Muscle layer of colon (tissue), 2 donors: ENCODE measurements around the gene ANKS3.
"Not testable (repeated sequence)": the region's sequence is repeated elsewhere in the genome, so short reads cannot be mapped to it uniquely, and the experiment has no call there.

Experiments used
- H3K27ac ChIP-seq: one replicate; pipeline ENCODE4 v1.7.0; 2013; ENCODE audit warnings: low read depth, mild to moderate bottlenecking, low read length, moderate library complexity
- H3K27me3 ChIP-seq, 2 donors: one replicate each; pipeline ENCODE4 v1.7.0; 2013; ENCODE audit warnings: low read length in 2 of 2, mild to moderate bottlenecking in 2 of 2; ENCODE audit not compliant: insufficient read depth in 2 of 2, control insufficient read depth in 1 of 2
- H3K36me3 ChIP-seq: one replicate; pipeline ENCODE4 v1.7.0; 2013; ENCODE audit warnings: mild to moderate bottlenecking, low read length; ENCODE audit not compliant: insufficient read depth
- H3K4me1 ChIP-seq: one replicate; pipeline ENCODE4 v1.7.0; 2013; ENCODE audit warnings: mild to moderate bottlenecking, low read length; ENCODE audit not compliant: insufficient read depth
- H3K4me3 ChIP-seq, 2 donors: one replicate each; pipeline ENCODE4 v1.7.0; 2013; ENCODE audit warnings: low read length in 2 of 2, low read depth in 1 of 2, mild to moderate bottlenecking in 1 of 2, moderate library complexity in 1 of 2
- H3K9ac ChIP-seq: one replicate; pipeline ENCODE4 v1.7.0; 2013; ENCODE audit warnings: low read length
- H3K9me3 ChIP-seq: one replicate; pipeline ENCODE4 v1.7.0; 2013; ENCODE audit warnings: mild to moderate bottlenecking, low read length
- donor health status: abdominal sarcoma.
- donor health status: Adenocarcinoma of cecum.

Gene ANKS3

DNA sequence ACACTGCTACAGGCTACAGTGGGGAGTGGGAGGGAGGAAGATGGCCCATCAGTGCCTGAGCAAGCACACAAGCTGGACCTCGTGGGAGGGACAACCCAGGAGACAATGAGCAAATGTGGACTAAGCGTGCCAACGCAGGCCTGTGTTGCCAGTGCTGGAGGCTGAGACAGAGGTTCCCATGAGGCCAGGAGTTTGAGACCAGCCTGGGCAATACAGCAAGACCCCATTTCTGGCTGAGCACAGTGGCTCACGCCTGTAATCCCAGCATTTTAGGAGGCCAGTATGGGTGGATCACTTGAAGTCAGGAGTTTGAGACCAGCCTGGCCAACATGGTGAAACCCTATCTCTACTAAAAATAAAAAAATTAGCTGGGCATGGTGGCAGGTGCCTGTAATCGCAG lies 4.3 kb upstream of the ANKS3 start:
- not testable (repeated sequence) for H3K4me3 ChIP-seq, H3K27me3 ChIP-seq, H3K9me3 ChIP-seq, H3K27ac ChIP-seq, H3K36me3 ChIP-seq, H3K4me1 ChIP-seq, H3K9ac ChIP-seq

DNA sequence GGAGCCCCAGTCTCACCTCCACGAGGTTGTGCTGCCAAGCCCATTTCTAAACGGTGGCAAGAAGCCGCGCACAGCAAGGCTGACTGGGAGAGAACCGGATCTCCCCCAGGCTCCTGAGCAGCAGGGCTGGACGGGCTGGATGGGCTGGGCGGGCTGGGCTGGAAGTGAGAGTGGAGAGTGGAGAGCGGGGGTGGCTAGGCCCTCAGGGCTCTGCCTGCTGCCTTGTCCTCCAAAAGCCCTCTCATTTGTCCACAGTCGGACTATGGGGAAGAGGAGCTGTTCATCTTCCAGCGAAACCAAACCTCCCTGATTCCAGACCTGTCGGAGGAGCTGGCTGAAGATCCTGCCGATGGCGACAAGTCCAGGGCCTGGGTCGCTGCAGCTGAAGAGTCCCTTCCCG lies 3.5 kb upstream of the ANKS3 start:
- H3K4me3 ChIP-seq: no peak overlapping the region
- H3K9ac ChIP-seq: no peak overlapping the region
- no peaks in the 10 kb centered on the region for H3K36me3 ChIP-seq
- no peak overlapping the region for H3K27ac ChIP-seq
- H3K27me3 ChIP-seq: no peaks in the 10 kb centered on the region
- H3K9me3 ChIP-seq: no peaks in the 10 kb centered on the region
- peaks cover 10% of the 10 kb centered on the region for H3K4me1 ChIP-seq

DNA sequence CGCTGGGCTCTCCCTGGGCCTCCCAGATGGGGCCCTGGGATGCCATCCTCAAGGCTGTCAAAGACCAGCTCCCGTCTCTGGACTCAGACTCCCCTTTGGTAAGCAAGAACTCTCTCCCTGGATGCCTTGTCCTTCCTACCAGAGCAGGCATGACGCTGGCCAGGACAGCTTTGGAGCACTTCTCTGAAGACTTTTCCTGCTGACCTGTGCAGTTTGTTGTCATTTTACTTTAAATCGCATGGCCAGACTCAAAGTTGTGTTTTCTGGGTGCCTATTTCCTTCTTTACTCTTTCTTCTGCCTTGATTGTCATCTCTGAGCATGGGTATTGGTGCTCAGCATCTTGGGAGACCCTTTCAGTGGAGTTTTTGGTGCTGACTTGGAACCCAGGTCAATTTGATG lies 2.5 kb upstream of the ANKS3 start:
- H3K9ac ChIP-seq: no peak overlapping the region
- H3K4me3 ChIP-seq: no peak overlapping the region
- no peaks in the 10 kb centered on the region for H3K27me3 ChIP-seq
- no peaks in the 10 kb centered on the region for H3K9me3 ChIP-seq
- H3K36me3 ChIP-seq: no peaks in the 10 kb centered on the region
- H3K27ac ChIP-seq: no peak overlapping the region
- H3K4me1 ChIP-seq: peaks cover 10% of the 10 kb centered on the region

DNA sequence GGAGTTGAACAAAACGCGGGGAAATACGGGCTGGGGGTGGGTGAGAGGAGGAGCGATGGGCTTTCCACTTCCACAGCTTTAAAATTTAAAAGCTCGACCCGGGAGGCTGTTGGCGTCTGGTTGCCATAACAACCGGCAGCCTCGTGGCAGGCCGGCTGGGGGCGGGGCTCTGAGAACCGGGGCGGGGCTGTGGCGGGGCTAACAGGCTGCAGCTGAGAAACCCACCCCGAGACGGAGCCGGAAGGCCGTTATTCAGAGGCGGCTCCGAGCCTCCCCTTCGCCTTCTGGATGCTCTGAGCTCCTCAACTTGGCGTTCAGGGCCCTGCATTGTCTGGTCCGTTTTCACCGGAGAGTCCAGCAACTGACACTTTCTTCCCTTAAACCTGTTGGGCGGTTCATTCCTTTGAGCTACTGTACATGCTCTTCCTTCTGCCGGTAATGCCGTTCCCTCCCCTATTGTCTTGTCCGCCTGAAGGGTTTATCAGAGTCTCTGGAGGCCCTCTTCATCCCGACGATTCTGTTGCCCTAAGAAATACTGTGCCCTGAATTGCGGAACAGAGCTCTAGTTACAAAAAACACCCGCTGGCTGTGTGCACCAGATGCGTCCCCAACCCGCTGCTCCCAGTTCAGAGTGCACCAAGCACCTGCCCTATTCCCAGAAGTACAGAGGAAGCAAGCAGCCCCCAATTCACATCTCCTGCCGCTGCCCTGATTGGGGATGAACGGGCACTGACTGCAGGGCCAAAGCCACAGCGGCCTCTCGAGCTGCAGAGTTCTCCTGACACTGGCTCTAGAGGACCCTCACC lies 862 bp upstream of the ANKS3 start:
- Histone ChIP-seq H3K9me3 (no peaks in the 10 kb centered on the region), H3K27me3 (no peaks in the 10 kb centered on the region), H3K4me3 (peak overlapping the region; percentile 95), H3K4me1 (peaks cover 10% of the 10 kb centered on the region), H3K36me3 (peaks cover 5% of the 10 kb centered on the region), H3K27ac (peak overlapping the region; percentile 94), H3K9ac (no peak overlapping the region)

DNA sequence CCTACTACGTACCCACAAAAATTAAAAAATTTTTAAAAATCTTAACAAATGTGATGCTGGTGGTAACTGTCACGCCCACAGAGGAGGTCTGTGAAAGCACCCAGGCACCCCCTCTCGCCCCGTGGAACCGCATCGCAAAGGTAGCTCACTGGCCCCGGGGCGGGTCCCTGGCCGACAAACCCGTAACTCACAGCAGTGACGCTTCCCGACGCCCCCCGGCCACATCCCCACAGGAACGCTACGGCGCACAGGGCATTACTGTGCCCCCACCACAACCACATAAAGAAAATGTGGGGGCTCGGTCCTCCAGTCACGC lies 366 bp downstream of the ANKS3 start:
- H3K27ac ChIP-seq: peak overlapping the region; percentile 90
- H3K4me3 ChIP-seq: peak overlapping the region; percentile 95
- peaks cover 10% of the 10 kb centered on the region for H3K4me1 ChIP-seq
- peaks cover 14% of the 10 kb centered on the region for H3K36me3 ChIP-seq
- no peak overlapping the region for H3K9ac ChIP-seq
- H3K27me3 ChIP-seq: no peaks in the 10 kb centered on the region
- no peaks in the 10 kb centered on the region for H3K9me3 ChIP-seq

DNA sequence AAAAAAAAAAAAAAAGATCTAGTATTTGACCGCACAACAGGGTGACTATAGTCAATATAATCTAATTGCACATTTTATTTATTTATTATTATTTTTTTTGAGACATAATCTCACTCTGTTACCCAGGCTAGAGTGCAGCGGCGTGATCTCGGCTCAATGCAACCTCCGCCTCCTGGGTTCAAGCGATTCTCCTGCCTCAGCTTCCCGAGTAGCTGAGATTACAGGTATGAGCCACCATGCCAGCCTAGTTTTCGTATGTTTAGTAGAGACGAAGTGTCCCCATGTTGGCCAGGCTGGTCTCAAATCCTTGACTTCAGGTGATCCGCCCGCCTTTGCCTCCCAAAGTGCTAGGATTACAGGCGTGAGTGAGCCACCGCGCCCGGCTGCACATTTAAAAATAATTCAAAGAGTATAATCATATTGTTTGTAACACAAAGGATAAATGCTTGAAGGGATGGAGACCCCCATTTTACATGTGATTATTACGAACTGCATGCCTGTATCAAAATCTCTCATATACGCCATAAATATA lies 794 bp downstream of the ANKS3 start:
- H3K4me1 ChIP-seq: peaks cover 10% of the 10 kb centered on the region
- no peak overlapping the region for H3K9ac ChIP-seq
- H3K27ac ChIP-seq: peak overlapping the region; percentile 90
- peaks cover 18% of the 10 kb centered on the region for H3K36me3 ChIP-seq
- no peaks in the 10 kb centered on the region for H3K9me3 ChIP-seq
- no peaks in the 10 kb centered on the region for H3K27me3 ChIP-seq
- peak overlapping the region; percentile 95 for H3K4me3 ChIP-seq

DNA sequence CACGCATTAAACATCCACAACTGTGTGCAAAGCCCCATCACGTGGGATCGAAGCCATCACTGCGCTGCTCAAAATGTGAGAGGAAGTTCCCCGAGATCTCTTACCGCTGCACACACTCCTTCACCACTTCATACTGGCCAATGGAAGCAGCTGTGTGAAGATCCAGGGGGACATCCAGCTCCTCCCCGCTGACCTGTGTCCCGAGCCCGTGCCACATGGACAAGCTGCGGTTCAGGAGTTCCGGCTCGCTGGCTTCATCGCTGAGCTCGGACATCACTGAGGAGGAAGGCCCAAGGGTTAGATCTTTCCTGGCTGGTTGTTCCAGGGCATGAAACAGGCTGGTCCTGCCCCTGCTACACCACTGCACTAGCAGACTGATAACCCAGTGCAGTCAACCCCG lies 4.2 kb downstream of the ANKS3 start:
- H3K4me1 ChIP-seq: peaks cover 4% of the 10 kb centered on the region
- H3K9ac ChIP-seq: no peak overlapping the region
- peaks cover 34% of the 10 kb centered on the region for H3K36me3 ChIP-seq
- H3K27ac ChIP-seq: no peak overlapping the region
- H3K9me3 ChIP-seq: no peaks in the 10 kb centered on the region
- H3K4me3 ChIP-seq: no peak overlapping the region
- no peaks in the 10 kb centered on the region for H3K27me3 ChIP-seq

DNA sequence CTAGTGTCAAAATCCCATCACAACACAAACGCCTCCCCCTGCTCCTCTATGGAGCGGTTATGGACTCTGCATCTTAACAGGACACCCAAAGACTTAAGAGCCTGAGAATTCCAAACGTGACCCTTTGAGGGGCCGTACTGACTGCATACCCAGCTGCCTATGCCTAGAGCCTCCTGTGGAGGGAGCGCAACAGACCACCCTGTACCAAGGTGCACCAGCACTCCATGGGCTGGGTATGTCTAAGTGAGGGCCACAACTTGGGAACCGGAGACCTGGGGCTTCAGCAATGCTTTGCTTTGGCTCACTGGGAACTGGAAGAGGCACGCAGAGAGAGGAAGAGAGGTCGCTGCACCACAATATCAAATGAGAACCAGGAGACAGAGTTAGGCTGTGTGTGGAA lies 5.4 kb downstream of the ANKS3 start:
- no peaks in the 10 kb centered on the region for H3K9me3 ChIP-seq
- peaks cover 37% of the 10 kb centered on the region for H3K36me3 ChIP-seq
- no peak overlapping the region for H3K27ac ChIP-seq
- no peaks in the 10 kb centered on the region for H3K27me3 ChIP-seq
- peaks cover 4% of the 10 kb centered on the region for H3K4me1 ChIP-seq
- no peak overlapping the region for H3K4me3 ChIP-seq
- H3K9ac ChIP-seq: no peak overlapping the region

DNA sequence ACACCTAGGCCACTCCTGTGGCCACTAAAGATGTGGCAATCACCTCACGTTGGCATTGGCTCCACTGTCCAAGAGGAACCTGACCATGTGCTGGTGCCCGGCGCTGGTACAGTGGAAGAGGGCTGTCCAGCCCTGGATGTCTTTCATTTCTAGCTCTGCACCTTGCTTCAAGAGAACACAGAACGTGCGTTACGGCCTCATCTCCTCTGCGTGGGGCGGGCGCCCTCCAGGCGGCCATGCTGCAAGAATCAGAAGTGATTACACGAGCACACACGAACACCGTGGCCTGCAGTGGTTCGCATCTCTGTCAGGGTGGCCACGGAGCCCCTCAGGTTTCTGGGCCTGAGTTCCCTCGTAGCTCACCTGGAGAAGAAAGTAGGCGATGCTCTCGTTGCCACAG lies 7.5 kb downstream of the ANKS3 start:
- Histone ChIP-seq H3K4me1 (no peaks in the 10 kb centered on the region), H3K4me3 (no peak overlapping the region), H3K36me3 (peaks cover 37% of the 10 kb centered on the region), H3K9ac (no peak overlapping the region), H3K27ac (no peak overlapping the region), H3K27me3 (no peaks in the 10 kb centered on the region), H3K9me3 (no peaks in the 10 kb centered on the region)

DNA sequence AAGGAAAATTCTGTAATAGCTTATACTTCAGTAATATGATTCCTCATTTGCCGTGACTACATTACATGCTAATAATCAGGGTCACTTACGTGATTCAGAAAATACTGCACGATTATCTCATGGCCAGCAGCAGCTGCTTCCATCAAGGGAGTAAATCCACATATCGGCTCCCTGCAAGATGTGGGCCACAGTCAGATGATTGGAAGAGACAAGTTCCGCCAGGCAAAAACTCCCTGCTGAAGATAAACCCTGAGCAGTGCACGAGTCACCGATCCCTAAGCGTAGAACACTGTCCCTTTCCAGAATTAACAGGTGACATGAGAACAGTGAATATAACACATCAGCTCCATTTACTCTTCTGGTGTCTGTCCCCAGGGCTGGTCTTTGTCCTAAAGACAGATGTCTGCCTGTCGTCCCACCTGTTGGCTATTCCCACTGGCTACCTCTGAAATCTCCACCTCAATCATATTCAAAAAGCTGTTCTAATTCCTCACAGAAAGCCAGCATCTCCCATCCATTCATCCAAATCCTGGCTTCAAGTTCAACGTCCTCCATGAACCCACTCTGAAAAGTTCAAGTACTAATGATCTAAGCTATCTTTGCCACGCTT lies 9.3 kb downstream of the ANKS3 start:
- Histone ChIP-seq H3K9me3 (no peaks in the 10 kb centered on the region), H3K4me1 (no peaks in the 10 kb centered on the region), H3K27ac (no peak overlapping the region), H3K4me3 (no peak overlapping the region), H3K27me3 (no peaks in the 10 kb centered on the region), H3K9ac (no peak overlapping the region), H3K36me3 (peaks cover 31% of the 10 kb centered on the region)

DNA sequence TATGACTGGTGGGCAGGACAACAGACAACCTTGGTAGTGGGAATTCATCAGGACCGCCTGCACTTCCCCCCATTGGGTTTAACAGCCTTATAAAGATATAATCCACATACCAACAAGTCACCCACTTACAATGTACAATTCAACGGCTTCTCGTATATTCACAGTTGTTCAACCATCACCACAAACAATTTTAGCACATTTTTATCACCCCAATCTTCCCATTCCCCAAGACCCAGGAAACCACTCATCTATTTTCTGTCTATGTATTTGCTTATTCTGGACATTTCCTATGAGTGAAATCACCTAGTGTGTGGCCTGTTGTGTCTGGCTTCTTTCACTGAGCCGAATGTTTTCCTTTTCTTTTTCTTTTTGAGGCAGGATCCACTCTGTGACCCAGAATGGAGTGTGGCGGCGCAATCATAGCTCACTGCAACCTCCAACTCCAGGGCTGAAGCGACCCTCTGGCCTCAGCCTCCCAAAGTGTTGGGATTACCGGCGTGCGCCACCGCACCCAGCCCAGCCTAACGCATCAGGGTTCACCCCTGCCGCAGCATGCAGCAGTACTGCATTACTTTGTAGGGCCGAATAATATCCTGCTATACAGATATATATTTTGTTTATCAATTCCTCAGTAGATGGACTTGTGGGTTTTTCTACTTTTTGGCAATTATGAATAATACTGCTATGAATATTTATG lies 10.9 kb downstream of the ANKS3 start:
- peaks cover 18% of the 10 kb centered on the region for H3K36me3 ChIP-seq
- no peaks in the 10 kb centered on the region for H3K9me3 ChIP-seq
- H3K4me3 ChIP-seq: no peak overlapping the region
- no peaks in the 10 kb centered on the region for H3K4me1 ChIP-seq
- H3K9ac ChIP-seq: no peak overlapping the region
- no peak overlapping the region for H3K27ac ChIP-seq
- H3K27me3 ChIP-seq: no peaks in the 10 kb centered on the region
